HUES64 (cell line): Measurements from ENCODE around the gene EEIG2.

Experiments
- H3K27ac ChIP-seq: 2 replicates; pipeline ENCODE4 v1.7.0; 2013; ENCODE audit warnings: low read depth, low read length, inconsistent platforms
- H3K27me3 ChIP-seq: 2 replicates; pipeline ENCODE4 v1.6.1; 2013; ENCODE audit warnings: mild to moderate bottlenecking, low read length; ENCODE audit not compliant: insufficient read depth
- H3K36me3 ChIP-seq: 2 replicates; pipeline ENCODE4 v1.6.1; 2013; ENCODE audit warnings: mild to moderate bottlenecking, low read length; ENCODE audit not compliant: insufficient read depth
- H3K4me1 ChIP-seq: 2 replicates; pipeline ENCODE4 v1.6.1; 2013; ENCODE audit warnings: mild to moderate bottlenecking, low read length, moderate library complexity; ENCODE audit not compliant: insufficient read depth
- H3K4me3 ChIP-seq: 2 replicates; pipeline ENCODE4 v1.5.1; 2013; ENCODE audit warnings: mild to moderate bottlenecking, low read length, moderate library complexity
- H3K9ac ChIP-seq: 2 replicates; pipeline ENCODE4 v1.6.1; 2013; ENCODE audit warnings: mild to moderate bottlenecking, low read depth, low read length
- H3K9me3 ChIP-seq: 2 replicates; pipeline ENCODE4 v1.6.1; 2013; ENCODE audit warnings: low read depth, low read length; ENCODE audit not compliant: insufficient read depth
- WGBS: fragments of 150-250, 120-280 bp; methylation state at CpG from one replicate; pipeline ENCODE4 v1.1.7; 2013; ENCODE audit warnings: missing lambda C conversion rate; 5-methylcytosine and 5-hydroxymethylcytosine counted together

The EEIG2 gene

GRCh38 chr1:108565081-108565480 lies 5.2 kb downstream of the EEIG2 start:
- no peaks in the 10 kb centered on the region for H3K9me3 ChIP-seq
- no peaks in the 10 kb centered on the region for H3K36me3 ChIP-seq
- WGBS: 89% methylated on average over 5 of the region's 6 CpGs
- H3K27me3 ChIP-seq: peaks cover 6% of the 10 kb centered on the region; the same call in 1 of the 2 replicates
- H3K4me3 ChIP-seq: no peak overlapping the region
- no peak overlapping the region for H3K27ac ChIP-seq
- H3K4me1 ChIP-seq: peaks cover 6% of the 10 kb centered on the region
- no peak overlapping the region for H3K9ac ChIP-seq

- Histone ChIP-seq H3K9ac (no peak overlapping the region), H3K27me3 (peaks cover 4% of the 10 kb centered on the region; the same call in 1 of the 2 replicates)
- WGBS: 100% methylated on average over 1 of the region's 1 CpG
Observed at GRCh38 chr1:108565512-108565911, 5.6 kb downstream of the EEIG2 start.

GRCh38 chr1:108568589-108568988 lies 8.7 kb downstream of the EEIG2 start:
- Histone ChIP-seq H3K9ac (no peak overlapping the region), H3K27me3 (no peaks in the 10 kb centered on the region), H3K4me3 (no peak overlapping the region), H3K4me1 (no peaks in the 10 kb centered on the region), H3K36me3 (no peaks in the 10 kb centered on the region), H3K27ac (no peak overlapping the region), H3K9me3 (no peaks in the 10 kb centered on the region)
- WGBS: 93% methylated on average over 2 of the region's 2 CpGs

More at GRCh38 chr1:108565512-108565911, 5.6 kb downstream of the EEIG2 start:
- no peaks in the 10 kb centered on the region for H3K9me3 ChIP-seq
- no peak overlapping the region for H3K27ac ChIP-seq
- H3K4me1 ChIP-seq: peaks cover 6% of the 10 kb centered on the region
- no peak overlapping the region for H3K4me3 ChIP-seq
- no peaks in the 10 kb centered on the region for H3K36me3 ChIP-seq

- H3K27ac ChIP-seq: no peak overlapping the region
- H3K9me3 ChIP-seq: no peaks in the 10 kb centered on the region
- no peaks in the 10 kb centered on the region for H3K27me3 ChIP-seq
- no peaks in the 10 kb centered on the region for H3K4me1 ChIP-seq
- H3K4me3 ChIP-seq: no peak overlapping the region
- H3K36me3 ChIP-seq: no peaks in the 10 kb centered on the region
- WGBS: 89% methylated on average over 3 of the region's 3 CpGs
- H3K9ac ChIP-seq: no peak overlapping the region
Observed at GRCh38 chr1:108569097-108569728, 9.3 kb downstream of the EEIG2 start.

DNA sequence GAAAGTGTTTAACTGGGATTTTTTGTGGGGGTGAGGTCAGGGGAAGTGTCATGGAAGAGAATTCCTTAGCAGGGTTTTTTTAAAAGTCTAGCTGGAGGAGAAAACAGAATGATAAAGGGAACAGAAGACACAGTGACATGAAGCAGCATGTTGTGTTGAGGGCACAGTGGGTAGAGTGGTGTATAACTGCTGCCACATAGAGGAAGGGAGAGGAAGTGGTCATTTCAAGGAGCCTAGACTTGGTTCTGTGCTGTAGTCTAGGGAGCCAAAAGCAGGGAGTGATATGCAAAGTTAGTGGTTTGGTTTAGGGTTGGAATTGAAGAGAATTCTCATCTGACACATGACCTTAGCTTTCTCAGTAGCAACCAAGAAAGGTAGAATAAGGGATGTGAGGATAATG lies 10.2 kb downstream of the EEIG2 start:
- H3K9ac ChIP-seq: no peak overlapping the region

DNA sequence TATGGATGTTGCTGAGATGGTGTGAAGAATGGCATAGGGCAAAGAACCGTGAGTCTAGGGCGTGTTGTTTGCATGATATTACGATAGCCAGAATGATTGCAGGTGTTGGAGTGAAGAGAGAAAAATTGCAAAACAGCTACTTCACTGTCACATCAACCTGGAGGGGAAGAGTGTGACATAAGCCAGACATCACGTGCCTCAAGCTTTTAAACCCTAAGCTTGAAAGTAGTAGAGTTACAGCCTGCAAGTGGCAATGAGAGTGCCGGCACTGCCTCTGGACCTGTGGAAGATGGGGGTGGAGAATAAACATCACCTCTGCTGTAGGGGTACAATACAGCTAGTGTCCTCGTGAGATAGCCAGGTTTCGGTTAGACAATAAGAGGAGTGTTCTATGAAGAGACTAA lies 11.1 kb downstream of the EEIG2 start:
- Histone ChIP-seq H3K4me1 (no peaks in the 10 kb centered on the region), H3K4me3 (no peak overlapping the region), H3K9me3 (no peaks in the 10 kb centered on the region), H3K9ac (no peak overlapping the region), H3K36me3 (no peaks in the 10 kb centered on the region), H3K27me3 (no peaks in the 10 kb centered on the region), H3K27ac (no peak overlapping the region)
- WGBS: 88% methylated on average over 7 of the region's 7 CpGs

More for the DNA sequence above, 10.2 kb downstream of the EEIG2 start:
- Histone ChIP-seq H3K27ac (no peak overlapping the region), H3K9me3 (no peaks in the 10 kb centered on the region), H3K36me3 (no peaks in the 10 kb centered on the region), H3K27me3 (no peaks in the 10 kb centered on the region), H3K4me1 (no peaks in the 10 kb centered on the region), H3K4me3 (no peak overlapping the region)

- Histone ChIP-seq H3K4me3 (no peak overlapping the region), H3K36me3 (no peaks in the 10 kb centered on the region), H3K9ac (no peak overlapping the region), H3K4me1 (no peaks in the 10 kb centered on the region), H3K27me3 (no peaks in the 10 kb centered on the region), H3K9me3 (no peaks in the 10 kb centered on the region), H3K27ac (no peak overlapping the region)
- 96% methylated on average over 4 of the region's 5 CpGs for WGBS
Observed at GRCh38 chr1:108572182-108572581, 12.3 kb downstream of the EEIG2 start.

DNA sequence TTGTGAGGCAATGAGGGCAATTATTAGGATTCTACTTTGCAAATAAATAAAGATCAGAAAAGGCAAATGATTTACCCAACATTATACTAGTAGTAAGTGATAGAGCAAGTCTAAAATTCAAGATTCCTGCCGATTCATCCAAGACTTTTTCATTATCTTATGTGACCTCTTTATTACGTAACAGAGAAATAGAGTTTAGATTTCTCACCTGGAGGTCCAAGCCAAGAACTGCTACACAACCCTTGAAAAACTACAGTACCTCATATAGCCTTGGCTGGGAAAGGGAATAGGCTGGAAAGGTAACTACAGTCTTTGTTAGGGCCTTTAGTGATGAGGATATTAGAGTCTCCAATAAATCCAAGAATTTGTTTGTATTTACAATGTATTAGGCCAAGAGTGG lies 13.3 kb downstream of the EEIG2 start:
- no peaks in the 10 kb centered on the region for H3K27me3 ChIP-seq

DNA sequence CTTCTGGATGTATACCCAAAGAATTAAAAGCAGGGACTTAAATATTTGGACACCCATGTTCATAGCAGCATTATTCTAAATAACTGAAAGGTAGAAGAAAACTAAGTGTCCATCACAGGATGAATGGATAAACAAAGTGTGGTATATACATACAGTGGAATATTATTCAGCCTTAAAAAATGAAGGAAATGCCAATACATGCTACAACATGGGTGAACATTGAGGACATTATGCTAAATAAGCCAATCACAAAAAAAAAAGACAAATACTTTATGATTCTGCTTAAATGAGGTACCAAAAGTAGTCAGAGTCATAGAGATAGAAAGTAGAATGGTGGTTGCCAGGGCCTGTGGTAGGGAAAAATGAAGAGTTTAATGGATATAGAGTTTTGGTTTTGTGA lies 14.1 kb downstream of the EEIG2 start:
- H3K4me3 ChIP-seq: no peak overlapping the region
- H3K9ac ChIP-seq: no peak overlapping the region
- H3K27ac ChIP-seq: no peak overlapping the region
- no peaks in the 10 kb centered on the region for H3K36me3 ChIP-seq
- H3K27me3 ChIP-seq: no peaks in the 10 kb centered on the region
- H3K4me1 ChIP-seq: no peaks in the 10 kb centered on the region
- no peaks in the 10 kb centered on the region for H3K9me3 ChIP-seq

More for the DNA sequence above, 13.3 kb downstream of the EEIG2 start:
- no peaks in the 10 kb centered on the region for H3K36me3 ChIP-seq
- no peaks in the 10 kb centered on the region for H3K4me1 ChIP-seq
- no peaks in the 10 kb centered on the region for H3K9me3 ChIP-seq
- no peak overlapping the region for H3K4me3 ChIP-seq
- H3K27ac ChIP-seq: no peak overlapping the region
- H3K9ac ChIP-seq: no peak overlapping the region
- WGBS: 95% methylated on average over 2 of the region's 2 CpGs

- no peak overlapping the region for H3K4me3 ChIP-seq
- no peak overlapping the region for H3K27ac ChIP-seq
- peaks cover 8% of the 10 kb centered on the region for H3K9me3 ChIP-seq
- no peaks in the 10 kb centered on the region for H3K36me3 ChIP-seq
- H3K27me3 ChIP-seq: no peaks in the 10 kb centered on the region
- no peaks in the 10 kb centered on the region for H3K4me1 ChIP-seq
- no peak overlapping the region for H3K9ac ChIP-seq
Observed at GRCh38 chr1:108575375-108575774, 15.5 kb downstream of the EEIG2 start.

GRCh38 chr1:108583757-108584427 lies 24.0 kb downstream of the EEIG2 start:
- no peaks in the 10 kb centered on the region for H3K27me3 ChIP-seq
- WGBS: 94% methylated on average over 4 of the region's 4 CpGs

More at GRCh38 chr1:108583757-108584427, 24.0 kb downstream of the EEIG2 start:
- H3K4me1 ChIP-seq: peaks cover 6% of the 10 kb centered on the region; the same call in 1 of the 2 replicates
- peaks cover 14% of the 10 kb centered on the region for H3K9me3 ChIP-seq
- no peaks in the 10 kb centered on the region for H3K36me3 ChIP-seq
- no peak overlapping the region for H3K9ac ChIP-seq
- H3K27ac ChIP-seq: no peak overlapping the region
- no peak overlapping the region for H3K4me3 ChIP-seq
